NCI-H524 (cell line): ENCODE results near the gene HELZ.
"Not testable (repeated sequence)": the region's sequence is repeated elsewhere in the genome, so short reads cannot be mapped to it uniquely, and the experiment has no call there.

ENCODE experiments used
- DNase-seq, 2 experiments: peaks; one replicate each; lab custom pipeline; 2025; lab: John Stamatoyannopoulos, UW

Gene HELZ

DNA sequence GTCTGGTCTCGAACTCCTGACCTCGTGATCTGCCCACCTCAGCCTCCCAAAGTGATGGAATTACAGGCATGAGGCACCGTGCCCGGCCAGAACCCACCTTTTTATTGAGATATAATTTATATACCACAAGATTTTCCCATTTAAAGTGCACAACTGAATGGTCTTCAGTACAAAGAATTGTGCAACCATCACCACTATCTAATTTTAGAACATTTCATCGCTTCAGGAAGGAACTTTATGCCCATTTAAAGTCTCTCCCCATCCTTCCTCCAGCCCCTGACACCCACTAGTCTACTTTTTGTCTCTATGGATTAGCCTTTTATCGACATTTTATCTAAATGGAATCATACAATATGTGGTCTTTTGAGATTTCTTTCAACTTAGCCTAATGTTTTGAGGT lies 25.4 kb upstream of the HELZ start:
- no peak for DNase-seq

DNA sequence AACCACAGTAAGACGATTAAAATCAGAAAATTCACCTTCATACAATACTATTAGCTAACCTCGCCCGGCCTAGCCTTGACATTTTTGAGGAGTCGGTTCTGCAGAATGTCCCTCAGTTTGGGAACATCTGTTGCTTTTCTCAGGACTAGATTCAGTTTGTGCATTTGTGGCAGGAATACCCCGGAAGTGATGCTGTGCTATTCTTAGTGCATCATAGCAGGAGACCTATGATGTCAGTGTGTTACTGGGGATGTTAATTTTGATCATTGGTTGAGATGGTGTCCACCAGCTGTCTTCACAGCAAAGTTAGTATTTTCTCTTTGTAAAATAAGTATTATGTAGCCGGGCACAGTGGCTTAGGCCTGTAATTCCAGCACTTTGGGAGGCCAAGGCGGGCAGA lies 21.5 kb upstream of the HELZ start:
- DNase-seq: no peak

DNA sequence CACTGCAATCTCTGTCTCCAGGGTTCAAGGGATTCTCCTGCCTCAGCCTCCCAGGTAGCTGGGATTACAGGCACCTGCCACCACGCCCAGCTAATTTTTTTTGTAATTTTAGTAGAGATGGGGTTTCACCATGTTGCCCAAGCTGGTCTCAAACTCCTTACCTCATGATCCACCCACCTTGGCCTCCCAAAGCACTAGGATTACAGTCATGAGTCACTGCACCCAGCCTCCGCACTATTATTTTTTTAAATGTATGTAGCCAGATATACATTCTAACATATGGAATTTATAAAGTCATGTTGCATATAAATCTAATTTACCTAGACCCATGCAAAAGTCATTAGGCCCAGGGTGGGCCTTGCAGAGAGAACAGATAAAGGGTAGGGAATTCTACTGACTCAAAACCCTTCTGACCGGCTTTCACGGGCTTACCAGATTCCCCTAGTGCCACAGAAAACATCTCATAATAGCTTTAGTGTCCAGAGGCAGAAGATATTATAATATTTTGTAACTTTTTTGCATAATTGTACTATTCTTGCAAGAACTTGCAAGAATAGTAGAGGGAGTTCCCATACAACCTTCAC lies 20.5 kb upstream of the HELZ start:
- no peak for DNase-seq

DNA sequence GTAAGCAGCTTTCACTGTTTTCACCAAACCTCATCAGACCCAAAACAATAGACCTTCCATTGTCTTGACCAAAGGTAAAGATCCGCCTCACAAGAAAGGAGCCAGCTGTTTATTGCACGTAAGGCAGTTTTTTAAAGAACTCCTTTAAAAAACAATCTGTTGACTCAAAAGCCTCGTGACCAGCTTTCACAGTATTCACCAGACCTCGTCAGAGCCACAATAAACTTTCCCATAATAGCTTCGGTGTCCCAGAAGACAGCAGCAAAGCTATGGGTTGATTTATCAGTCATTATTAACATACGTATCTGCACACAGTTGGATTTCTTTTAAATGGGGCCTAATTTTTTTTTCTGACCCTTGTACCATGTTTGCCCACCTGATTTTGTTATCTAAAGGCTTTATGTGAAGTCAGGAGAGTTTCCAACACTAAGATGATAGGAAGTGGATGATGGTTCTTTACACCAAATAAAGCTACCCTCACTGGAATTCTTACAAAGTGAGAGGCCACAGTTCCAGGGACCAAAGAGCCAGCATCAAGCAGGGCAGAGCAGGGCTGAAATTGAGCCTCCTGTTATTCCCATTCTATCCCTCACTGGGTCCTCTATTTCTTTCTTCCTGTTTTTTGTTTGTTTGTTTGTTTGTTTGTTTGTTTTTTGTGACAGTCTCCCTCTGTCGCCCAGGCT lies 17.6 kb upstream of the HELZ start:
- DNase-seq: no peak

DNA sequence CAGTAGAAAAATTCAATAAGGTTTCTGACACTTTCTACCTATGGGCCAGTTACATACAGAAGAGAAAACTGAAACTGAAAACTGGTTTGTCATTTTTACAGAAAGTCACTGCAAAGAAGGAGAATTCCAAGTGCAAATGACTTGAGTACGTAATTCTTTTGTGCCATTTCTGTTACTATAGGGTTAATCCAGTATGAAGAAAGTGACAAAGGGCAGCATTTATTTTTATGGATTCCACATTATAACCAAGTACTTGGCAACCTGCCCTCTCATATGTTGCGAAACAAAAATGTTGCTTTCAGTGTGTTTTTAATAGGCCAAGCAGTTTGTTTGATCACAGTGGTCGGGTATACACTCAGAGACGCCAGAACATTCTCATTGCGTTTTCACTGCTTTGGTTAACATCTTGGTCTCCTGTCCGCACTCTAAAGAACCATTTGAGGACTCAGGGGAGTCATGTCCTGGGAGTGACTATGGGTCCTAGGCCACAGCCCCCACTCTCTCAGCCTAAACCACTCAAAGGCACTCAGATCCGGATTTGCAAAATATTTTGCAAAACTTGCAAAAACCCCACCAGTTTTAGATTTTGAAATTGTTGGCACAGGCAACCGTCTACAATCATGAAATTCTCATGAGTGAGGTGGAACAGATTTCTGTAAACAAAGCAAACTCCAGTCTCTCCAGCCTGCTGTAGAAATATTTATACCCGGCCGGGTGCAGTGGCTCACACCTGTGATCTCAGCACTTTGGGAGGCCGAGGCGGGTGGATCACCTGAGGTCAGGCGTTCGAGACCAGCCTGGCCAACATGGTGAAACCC lies 15.4 kb upstream of the HELZ start:
- no peak for DNase-seq

DNA sequence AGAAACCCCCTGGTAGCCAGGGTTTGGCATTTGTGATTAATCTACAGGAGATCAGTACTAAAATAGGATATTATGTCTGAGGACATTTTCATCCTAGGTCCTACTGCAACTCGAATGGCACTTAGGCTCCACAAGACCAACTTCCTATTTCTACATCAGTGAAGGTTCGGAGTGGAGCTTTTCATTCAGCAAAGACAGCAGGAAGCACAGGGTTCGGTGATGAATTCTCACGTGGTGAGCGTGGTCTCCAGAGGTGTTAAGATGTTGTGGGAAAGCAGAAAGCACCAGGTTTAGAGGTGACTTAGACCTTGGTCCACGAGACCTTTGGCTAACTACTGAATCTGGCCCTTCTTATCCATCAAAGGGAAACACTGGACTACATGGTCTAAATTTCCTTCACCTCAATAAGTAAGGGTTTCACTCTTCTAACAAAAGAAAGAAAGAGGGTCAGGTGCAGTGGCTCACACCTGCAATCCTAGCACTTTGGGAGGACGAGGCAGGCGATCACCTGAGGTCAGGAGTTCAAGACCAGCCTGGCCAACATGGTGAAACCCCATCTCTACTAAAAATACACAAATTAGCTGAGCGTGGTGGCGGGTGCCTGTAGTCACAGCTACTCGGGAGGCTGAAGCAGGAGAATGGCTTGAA lies 13.9 kb upstream of the HELZ start:
- no peak for DNase-seq

DNA sequence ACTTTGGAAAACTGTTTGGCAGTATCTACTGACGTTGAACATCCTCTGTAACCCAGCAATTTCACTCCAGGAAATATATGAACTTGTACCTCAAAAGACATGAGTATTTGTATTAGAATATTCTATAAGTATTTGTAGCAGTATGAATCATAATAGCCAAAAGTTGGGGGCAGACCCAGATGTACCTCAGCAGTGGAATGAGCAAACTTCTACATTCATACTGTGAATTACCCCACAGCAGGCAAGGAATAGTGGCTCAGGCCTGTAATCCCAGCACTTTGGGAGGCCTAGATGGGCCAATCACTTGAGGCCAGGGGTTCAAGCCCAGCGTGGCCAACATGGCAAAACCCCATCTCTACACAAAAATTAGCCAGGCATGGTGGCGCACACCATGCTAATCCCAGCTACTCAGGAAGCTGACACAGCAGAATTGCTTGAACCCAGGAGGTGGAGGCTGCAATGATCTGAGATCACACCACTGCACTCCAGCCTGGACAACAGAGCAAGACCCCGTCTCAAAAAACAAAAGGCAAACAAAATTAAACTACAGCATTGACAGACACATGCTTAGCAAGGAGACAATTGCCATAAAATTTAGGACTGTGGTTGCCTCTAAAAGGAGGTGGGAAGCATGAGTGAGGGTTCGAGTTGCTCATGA lies 11.2 kb upstream of the HELZ start:
- DNase-seq: no peak

DNA sequence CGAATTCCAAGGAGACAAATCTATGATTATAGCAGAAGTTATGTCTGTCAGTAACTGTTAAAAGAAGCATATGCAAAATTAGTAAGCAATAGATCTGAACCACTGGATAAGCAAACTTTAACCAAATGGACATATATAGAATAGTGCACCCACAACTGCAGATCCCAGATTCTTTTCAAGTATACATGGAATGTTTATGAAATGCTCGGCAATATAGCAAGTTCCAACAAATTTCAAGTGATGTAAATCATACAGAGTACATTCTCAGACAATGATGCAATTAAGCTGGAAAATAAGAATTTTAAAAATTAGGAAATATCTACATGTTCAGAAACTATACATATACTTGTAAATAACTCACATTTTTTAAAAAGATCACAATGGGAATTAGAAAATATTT lies 8.4 kb upstream of the HELZ start:
- DNase-seq: no peak

DNA sequence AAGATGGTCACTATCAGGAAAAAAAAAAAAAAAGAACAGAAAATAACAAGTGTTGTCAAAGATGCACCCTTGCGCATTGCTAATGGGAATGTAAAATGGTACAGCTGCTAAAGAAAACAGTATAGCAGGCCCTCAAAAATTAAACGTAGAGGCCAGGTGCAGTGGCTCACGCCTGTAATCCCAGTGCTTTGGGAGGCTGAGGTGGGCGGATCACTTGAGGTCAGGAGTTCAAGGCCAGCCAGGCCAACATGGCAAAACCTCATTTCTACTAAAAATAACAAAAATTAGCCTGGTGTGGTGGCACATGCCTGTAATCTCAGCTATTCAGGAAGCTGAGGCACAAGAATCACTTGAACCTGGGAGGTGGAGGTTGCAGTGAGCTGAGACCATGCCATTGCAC lies 6.6 kb upstream of the HELZ start:
- not testable (repeated sequence) for DNase-seq

DNA sequence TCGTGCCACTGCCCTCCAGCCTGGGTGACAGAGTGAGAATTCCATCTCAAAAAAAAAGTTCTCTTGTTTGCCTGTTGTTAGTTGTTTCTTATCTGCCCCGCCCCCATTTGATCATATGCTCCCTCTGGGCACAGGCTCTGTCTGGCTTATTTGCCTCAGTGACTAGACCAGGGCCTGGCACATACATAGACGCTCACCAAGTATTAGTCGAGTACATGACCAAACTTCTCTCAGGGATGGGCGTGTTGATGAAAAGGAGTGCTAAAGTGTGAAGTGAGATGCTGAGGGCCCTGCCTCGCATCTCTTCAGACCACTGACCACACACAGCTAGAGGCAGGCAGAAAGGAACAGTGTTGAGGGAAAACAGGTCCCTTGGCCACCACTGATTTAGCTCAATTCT lies 3.3 kb upstream of the HELZ start:
- no peak for DNase-seq

DNA sequence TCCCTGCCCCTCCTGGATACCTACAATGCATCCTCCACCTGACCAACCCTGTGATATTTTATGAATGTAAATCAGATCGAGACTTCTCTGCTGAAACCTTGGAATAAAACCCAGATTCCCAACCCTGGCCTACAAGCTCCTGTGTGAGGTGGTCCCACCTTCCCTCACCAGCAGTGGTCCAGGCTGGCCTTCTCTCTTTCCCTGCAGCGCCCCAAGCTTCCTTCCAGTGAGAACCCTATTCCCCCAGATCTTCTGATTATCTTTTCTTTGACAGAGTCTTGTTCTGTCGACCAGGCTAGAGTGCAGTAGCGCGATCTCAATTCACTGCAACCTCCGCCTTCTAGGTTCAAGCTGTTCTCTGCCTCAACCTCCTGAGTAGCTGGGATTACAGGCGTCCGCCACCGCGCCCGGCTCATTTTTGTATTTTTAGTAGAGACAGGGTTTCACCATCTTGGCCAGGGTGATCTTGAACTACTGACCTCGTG lies 2.5 kb upstream of the HELZ start:
- DNase-seq: no peak

DNA sequence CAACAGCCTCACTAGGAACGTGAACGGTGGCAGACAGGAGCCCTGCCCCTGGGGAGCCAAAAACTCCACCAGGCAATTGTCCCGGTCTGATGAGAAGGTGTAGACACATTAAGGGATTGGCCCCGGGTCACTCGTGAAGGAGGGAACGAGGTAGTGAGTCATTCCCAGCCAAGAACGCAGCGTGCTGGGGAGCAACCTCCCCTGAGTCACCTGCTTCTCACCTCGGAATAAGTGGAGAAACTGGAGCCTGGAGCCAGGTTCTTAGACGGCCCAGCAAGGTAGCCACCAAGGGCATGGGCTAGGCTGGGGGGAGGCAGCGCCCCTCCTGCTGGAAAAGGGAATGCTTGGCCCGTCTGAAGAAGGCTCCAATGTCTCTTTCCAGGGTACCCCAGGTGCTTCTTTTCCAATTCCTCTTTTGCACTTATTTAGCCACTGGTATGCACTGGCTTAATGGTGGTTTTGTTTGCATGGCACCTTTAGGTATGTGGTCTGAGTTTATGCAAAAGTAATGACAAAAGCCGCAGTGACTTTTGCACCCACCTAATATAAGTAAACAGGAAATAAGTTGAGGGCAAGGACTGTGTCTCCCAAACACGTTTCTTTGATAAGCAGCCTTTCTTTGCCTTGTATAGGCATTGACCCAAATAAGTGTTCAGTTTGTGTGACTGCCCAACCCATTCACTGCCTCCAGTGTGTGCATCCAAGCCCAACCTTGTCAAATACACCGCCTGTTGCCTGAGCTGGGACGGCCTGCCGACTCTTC lies 1.8 kb upstream of the HELZ start:
- no peak for DNase-seq

DNA sequence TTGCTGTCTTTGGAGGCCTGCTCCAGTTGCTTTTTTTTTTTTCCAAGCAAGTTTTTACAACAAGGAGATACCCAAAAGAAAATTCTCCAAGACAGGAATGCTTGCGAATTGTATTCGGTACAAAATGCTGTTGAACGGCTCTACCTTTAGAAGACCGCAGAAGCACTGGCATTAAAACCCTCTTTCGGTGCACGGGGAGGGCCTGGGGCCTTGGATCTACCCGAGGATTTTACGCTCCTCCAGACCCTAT lies 1.3 kb upstream of the HELZ start:
- no peak for DNase-seq

DNA sequence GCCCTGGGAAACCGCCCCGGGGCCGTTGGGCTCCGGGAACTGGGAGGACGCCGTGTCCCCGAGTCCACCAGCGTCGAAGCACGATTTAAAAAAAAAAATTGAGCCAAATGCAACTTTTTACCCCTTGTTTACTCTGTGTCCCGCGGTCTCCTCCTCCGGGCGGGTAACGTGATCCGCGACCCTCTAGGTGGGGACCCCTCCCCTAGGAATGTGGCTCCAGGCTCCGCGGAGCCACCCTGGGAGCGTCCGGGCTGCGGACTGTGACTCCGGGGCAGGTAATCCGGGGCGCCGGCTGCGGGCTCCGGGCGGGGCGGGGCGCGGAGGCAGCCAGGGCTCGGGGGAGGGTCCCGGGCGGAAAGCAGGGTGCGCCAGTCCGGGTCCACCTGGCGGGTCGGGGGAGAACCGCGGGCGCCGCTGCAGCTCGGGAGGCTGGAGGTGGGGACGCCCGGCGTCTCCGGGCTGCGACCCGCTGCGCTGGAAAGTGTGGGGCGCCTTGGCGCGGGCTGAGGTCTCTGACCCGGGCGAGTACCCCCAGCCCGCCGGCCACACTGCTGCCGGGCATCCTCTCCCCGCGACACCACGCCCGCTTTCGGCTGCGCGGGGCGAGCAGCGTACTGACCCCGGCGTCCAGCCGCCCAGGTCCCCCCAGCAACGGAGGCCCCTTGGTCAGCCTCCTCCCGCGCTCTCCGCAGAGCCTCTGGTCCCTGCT lies 852 bp upstream of the HELZ start:
- DNase-seq: peak in 1 of 2 experiments; percentile 24

DNA sequence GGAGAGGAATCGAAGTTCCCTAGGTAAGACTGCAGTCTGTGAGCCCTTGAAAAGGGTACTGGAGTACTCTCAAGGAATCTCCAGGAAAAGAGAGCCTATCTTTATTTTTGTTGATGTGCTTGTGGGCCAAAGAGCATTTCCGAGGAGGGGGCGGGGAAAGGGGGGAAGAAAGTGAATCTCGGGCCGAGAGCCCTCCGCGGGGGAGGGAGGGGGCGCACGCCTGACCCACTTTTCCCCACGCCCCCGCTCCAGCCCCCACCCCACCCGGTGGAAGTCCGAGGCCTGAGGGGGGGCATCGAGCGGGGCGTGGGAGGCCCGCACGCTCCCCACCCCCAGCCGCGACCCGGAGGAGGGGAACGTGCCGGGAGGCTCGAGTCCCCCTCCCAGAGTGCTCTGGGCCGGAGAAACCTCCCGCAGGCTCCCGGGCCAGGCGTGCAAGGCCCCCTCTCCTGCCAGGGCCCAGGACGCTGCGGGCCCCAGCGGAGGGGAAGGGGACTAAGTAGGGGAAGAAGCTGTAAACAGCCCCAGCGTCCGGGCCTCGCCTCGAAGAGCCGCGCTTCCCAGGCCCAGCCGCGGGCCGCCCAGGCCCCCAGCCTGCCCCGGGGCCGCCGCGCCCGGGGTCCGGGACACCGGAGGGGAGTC lies 444 bp downstream of the HELZ start:
- DNase-seq: no peak

DNA sequence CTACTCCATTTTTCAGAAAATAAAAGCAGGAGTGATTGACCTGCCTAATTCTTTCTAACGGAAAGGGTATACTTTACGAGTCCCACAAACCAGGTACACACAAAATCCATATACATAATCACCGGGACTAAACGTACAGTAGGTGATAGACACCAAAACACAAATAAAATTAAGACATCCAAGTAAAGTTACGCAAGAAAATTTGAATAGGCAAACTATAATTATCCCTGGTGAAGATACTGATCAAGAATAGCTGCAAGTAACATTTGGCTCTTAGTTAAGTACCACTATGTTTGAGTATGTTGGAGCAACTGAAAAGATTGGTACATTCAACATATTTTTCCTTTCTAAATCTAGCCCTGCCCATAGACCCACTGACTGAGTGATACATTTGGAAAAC lies 1.7 kb downstream of the HELZ start:
- DNase-seq: no peak

DNA sequence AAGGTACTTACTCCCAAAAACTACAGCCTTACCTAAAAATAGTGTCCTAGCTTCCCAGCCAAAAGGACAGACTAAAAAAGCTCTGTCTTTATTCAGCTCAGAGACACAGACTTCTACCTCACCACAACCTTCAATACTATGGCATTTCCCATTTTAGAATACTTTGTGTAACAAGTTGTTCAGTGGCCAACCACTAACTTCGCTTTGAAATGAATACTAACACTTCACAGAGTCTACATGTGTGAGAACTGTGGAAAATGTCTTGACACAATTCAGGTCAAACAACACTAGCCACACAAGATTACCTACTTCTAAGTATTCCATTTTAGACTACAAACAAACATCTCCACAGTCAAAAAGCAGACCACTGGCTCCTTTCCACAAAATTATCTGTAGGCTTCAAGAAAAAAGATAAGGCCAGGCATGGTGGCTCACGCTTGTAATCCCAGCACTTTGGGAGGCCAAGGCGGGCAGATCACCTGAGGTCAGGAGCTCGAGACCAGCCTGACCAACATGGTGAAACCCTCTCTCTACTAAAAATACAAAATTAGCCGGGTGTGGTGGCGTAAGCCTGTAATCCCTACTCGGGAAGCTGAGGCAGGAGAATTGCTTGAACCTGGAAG lies 3.2 kb downstream of the HELZ start:
- DNase-seq: no peak

DNA sequence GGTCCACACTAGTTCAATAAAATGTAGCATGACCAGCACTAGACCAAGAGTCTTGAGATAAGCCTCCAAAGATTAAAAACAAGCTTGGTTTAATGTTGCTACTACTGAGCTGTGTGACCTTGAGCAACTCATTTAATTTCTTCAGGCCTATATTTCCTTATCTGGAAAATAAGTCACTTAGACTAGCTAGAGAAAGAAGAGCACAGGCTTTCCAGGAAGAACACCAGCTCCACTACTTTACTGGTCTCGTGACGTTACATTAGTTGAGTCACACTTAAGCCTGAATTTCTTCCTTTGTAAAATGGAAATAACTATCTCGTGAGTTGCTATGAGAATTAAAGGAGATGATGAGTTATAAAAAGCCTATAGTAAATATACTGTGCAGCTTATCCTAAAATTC lies 5.4 kb downstream of the HELZ start:
- DNase-seq: no peak

DNA sequence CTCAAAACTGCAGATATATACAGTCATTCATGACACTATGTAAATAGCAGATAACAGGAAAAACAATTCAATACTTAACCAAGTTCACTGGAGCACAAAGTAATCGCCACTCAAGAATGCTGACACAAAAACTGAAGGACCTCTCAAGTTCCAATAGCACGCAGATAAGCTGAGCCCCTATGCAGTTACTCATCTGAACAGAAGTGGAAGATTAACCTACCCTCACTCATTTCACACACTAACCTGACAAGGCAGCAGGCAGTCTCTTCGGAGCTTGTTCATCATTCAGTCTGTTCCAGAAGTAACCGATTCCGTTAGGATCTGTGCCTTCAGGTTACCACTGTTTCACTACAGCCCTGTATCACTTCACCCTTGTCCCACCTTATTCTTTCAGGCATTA lies 6.0 kb downstream of the HELZ start:
- DNase-seq: peak; percentile 54 to 81

DNA sequence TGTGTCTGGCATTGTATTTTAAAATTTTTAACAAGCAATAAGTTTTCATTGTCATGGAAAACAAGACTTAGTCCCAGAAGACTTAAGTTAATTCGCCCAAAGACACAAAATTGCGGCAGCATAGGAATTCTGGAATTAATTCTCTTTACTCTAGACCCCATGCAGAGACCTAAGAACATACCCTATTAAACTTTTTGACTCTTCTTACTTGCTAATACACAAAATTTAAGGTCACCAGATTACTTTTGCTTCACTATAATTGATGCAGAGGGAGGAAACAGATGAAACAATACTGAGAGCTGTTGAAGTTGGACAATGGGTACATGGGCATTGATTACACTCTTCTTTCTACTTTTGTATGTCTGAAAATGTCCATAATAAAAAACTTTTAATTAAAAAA lies 12.6 kb downstream of the HELZ start:
- no peak for DNase-seq
